Ureter (tissue), 1 donor: ENCODE results near the gene RHBDD2. TPM values are rescaled to one million over a fixed set of nuclear protein-coding genes. Genes with fewer than 3 reads are reported as not detected.
"Not testable (repeated sequence)": the region's sequence is repeated elsewhere in the genome, so short reads cannot be mapped to it uniquely, and the experiment has no call there.

Experiments used
- DNase-seq: peaks from one replicate; pipeline ENCODE4 v3.0.0-alpha.2; 2020; ENCODE audit warnings: low spot score
- total RNA-seq: library from RNA; stranded (reverse); gene quantifications from one replicate; pipeline ENCODE4 v1.2.4, GENCODE V29; 2023
- donor health status: DM: yes; HTN: yes; CAD: no.

RHBDD2 gene
- total RNA-seq, 1 donor from 2014 or later: 82.7 TPM

GRCh38 chr7:75889223-75889825 lies 10.5 kb downstream of the RHBDD2 start:
- DNase-seq: no peak

GRCh38 chr7:75889826-75890225 lies 11.0 kb downstream of the RHBDD2 start:
- no peak for DNase-seq

- DNase-seq: not testable (repeated sequence)
Observed at GRCh38 chr7:75891237-75891636, 12.4 kb downstream of the RHBDD2 start.

GRCh38 chr7:75891815-75892411 lies 13.1 kb downstream of the RHBDD2 start:
- DNase-seq: no peak

- DNase-seq: peak; percentile 85
Observed at GRCh38 chr7:75892634-75893272, 13.9 kb downstream of the RHBDD2 start.

GRCh38 chr7:75896803-75897327 lies 18.0 kb downstream of the RHBDD2 start:
- DNase-seq: no peak

- no peak for DNase-seq
Observed at GRCh38 chr7:75900617-75901315, 21.9 kb downstream of the RHBDD2 start.

- DNase-seq: peak; percentile 72
Observed at GRCh38 chr7:75905785-75906604, 27.2 kb downstream of the RHBDD2 start.

- no peak for DNase-seq
Observed at GRCh38 chr7:75906991-75907667, 28.3 kb downstream of the RHBDD2 start.

GRCh38 chr7:75907668-75908039 lies 28.8 kb downstream of the RHBDD2 start:
- not testable (repeated sequence) for DNase-seq

GRCh38 chr7:75909521-75910132 lies 30.8 kb downstream of the RHBDD2 start:
- no peak for DNase-seq

GRCh38 chr7:75911186-75911585 lies 32.4 kb downstream of the RHBDD2 start:
- not testable (repeated sequence) for DNase-seq

GRCh38 chr7:75913437-75913836 lies 34.6 kb downstream of the RHBDD2 start:
- no peak for DNase-seq

GRCh38 chr7:75914169-75914654 lies 35.4 kb downstream of the RHBDD2 start:
- DNase-seq: peak; percentile 51

- DNase-seq: peak; percentile 96
Observed at GRCh38 chr7:75914655-75915415, 36.0 kb downstream of the RHBDD2 start, which contains the start of gene POR. Gene POR, plus strand, starts transcription at chr7:75915155. Its CDS starts 38,847 bp downstream, at chr7:75954002.

- DNase-seq: peak; percentile 46
Observed at GRCh38 chr7:75915416-75916156, 36.8 kb downstream of the RHBDD2 start.

- DNase-seq: no peak
Observed at GRCh38 chr7:75916259-75916658, 37.4 kb downstream of the RHBDD2 start.
